GM12878 (cell line): ENCODE results near the gene CAMTA1. TPM values are rescaled to one million over a fixed set of nuclear protein-coding genes. Genes with fewer than 3 reads are reported as not detected.
A peak's percentile ranks its signal among the peaks of the same experiment; 100 is the strongest.

Source experiments
- ATAC-seq: fragments of 200-7000 bp; cut with Tn5 transposase; 3 replicates; pipeline ENCODE4 v1.9.1; 2020; ENCODE audit warnings: mild to moderate bottlenecking, moderate library complexity
- BruUV-seq: library from RNA; stranded (reverse); fragments of 400-500 nt; replicated peaks from 2 replicates; lab custom pipeline; 2021; lab: Mats Ljungman, UMichigan
- CTCF ChIA-PET: fragments of 300-600 bp; sonication (Branson Sonifier 250); formaldehyde crosslinking; extraction: SDS; loops from one replicate; lab custom pipeline; 2021; ENCODE audit warnings: inconsistent platforms; lab: Yijun Ruan, JAX
- POLR2A ChIA-PET: fragments of 350-600 bp; formaldehyde crosslinking; extraction: SDS; loops from one replicate; lab custom pipeline; 2021; ENCODE audit warnings: inconsistent platforms; lab: Charles Lee
- RAD21 ChIA-PET: fragments of 300-600 bp; sonication (Branson Sonifier 250); formaldehyde crosslinking; loops from one replicate; lab custom pipeline; 2023; ENCODE audit warnings: antibody characterized with exemption; ENCODE audit not compliant: unreplicated experiment; lab: Charles Lee
- SMC1A ChIA-PET: fragments of 300-600 bp; sonication (Branson Sonifier 250); formaldehyde crosslinking; loops from one replicate; lab custom pipeline; 2023; ENCODE audit not compliant: unreplicated experiment, uncharacterized antibody; lab: Charles Lee
- DNase-seq: peaks from one replicate; pipeline ENCODE4 v3.0.0-alpha.2; 2011; ENCODE audit warnings: low read depth, low spot score
- FAIRE-seq: peaks from 3 replicates; lab custom pipeline; 2011; peaks lifted over from hg19 to GRCh38; lab: Jason Lieb, UNC
- H2AFZ ChIP-seq: 2 replicates; pipeline ENCODE4 v1.6.0; 2011; ENCODE audit warnings: low read depth, low read length, control low read depth; ENCODE audit not compliant: control insufficient read depth
- H3K27ac ChIP-seq: 2 replicates; pipeline ENCODE4 v1.5.1; 2011; ENCODE audit warnings: control low read depth; ENCODE audit not compliant: control insufficient read depth, insufficient read depth
- H3K27me3 ChIP-seq, 2 experiments: replicated peaks in 1 of 2; 2 replicates each; pipeline versions ENCODE4 v1.6.0 to v1.6.1; 2011; ENCODE audit warnings: low read length in 1 of 2; ENCODE audit not compliant: control insufficient read depth in 2 of 2, insufficient read depth in 2 of 2
- H3K36me3 ChIP-seq, 2 experiments: 2 replicates each; pipeline ENCODE4 v1.5.1; 2011; ENCODE audit warnings: low read length in 1 of 2; ENCODE audit not compliant: control insufficient read depth in 2 of 2, insufficient read depth in 2 of 2
- H3K4me1 ChIP-seq: 2 replicates; pipeline ENCODE4 v1.6.1; 2011; ENCODE audit warnings: mild to moderate bottlenecking, low read length, moderate library complexity, mixed read lengths; ENCODE audit not compliant: control insufficient read depth, insufficient read depth
- H3K4me2 ChIP-seq: 2 replicates; pipeline ENCODE4 v1.6.0; 2011; ENCODE audit warnings: control low read depth; ENCODE audit not compliant: control insufficient read depth, insufficient read depth
- H3K4me3 ChIP-seq: fragments of 200-600 bp; sonication (generic); 2 replicates; pipeline ENCODE4 v1.5.1; 2016
- H3K79me2 ChIP-seq: 2 replicates; pipeline ENCODE4 v1.6.0; 2011; ENCODE audit warnings: low read length; ENCODE audit not compliant: control insufficient read depth, insufficient read depth
- H3K9ac ChIP-seq: 2 replicates; pipeline ENCODE4 v1.8.0; 2011; ENCODE audit warnings: low read length, control low read depth, mixed read lengths; ENCODE audit not compliant: control insufficient read depth, insufficient read depth
- H3K9me3 ChIP-seq: replicated peaks from 3 replicates; pipeline ENCODE4 v1.5.1; 2011; ENCODE audit warnings: mild to moderate bottlenecking, low read length; ENCODE audit not compliant: control insufficient read depth, insufficient read depth
- H4K20me1 ChIP-seq: 2 replicates; pipeline ENCODE4 v1.6.0; 2011; ENCODE audit not compliant: control insufficient read depth, insufficient read depth
- ATF7 ChIP-seq: fragments of 450-650 bp; IDR thresholded peaks from 2 replicates; pipeline ENCODE4 v1.6.1; 2016; ENCODE audit warnings: low read depth, mild to moderate bottlenecking
- CREM ChIP-seq: IDR thresholded peaks from 2 replicates; pipeline ENCODE4 v1.6.1; 2014; ENCODE audit warnings: antibody characterized with exemption, low read depth
- KDM1A ChIP-seq: fragments of 200-600 bp; sonication (generic); IDR thresholded peaks from 2 replicates; pipeline ENCODE4 v1.6.1; 2016; ENCODE audit warnings: borderline replicate concordance
- POLR2AphosphoS2 ChIP-seq: IDR thresholded peaks from 2 replicates; pipeline ENCODE4 v1.6.1; 2011; ENCODE audit warnings: low read depth, mild to moderate bottlenecking, low read length, improper control_type of control experiment, moderate library complexity
- RUNX3 ChIP-seq: IDR thresholded peaks from 2 replicates; pipeline ENCODE4 v1.6.1; 2012; ENCODE audit warnings: low read length, inconsistent platforms
- WGBS: methylation state at CpG from one replicate; pipeline ENCODE4 v1.1.6; 2016; ENCODE audit warnings: low lambda C conversion rate; ENCODE audit not compliant: insufficient replicate concordance, insufficient coverage; ENCODE audit errors: missing lambda C conversion rate; 5-methylcytosine and 5-hydroxymethylcytosine counted together
- in situ Hi-C: fragments of 300-500 bp; cut with MboI; formaldehyde crosslinking; loops from 9 replicates; pipeline ENCODE4 v1.14.3; 2018; ENCODE audit warnings: mixed read lengths
- intact Hi-C: fragments of 100-400 bp; cut with micrococcal nuclease; formaldehyde crosslinking; loops from one replicate; pipeline ENCODE4 v1.14.2; 2022; ENCODE audit not compliant: unreplicated experiment
- polyA plus RNA-seq, 11 experiments: library from polyadenylated mRNA; depleted of rRNA in 4 of 11; unstranded in 6 of 11; stranded (reverse) in 5 of 11; fragments of >200 nt; fragmentation: Nextera tagmentation in 4 of 11; fragmentation: Illumina TruSeq in 1 of 11; extraction: Ambion mirVana in 4 of 11; extraction: Trizol in 1 of 11; gene quantifications; 1 replicate in 1 of 11; 2 replicates in 10 of 11; pipeline versions ENCODE4 v1.2.1 to v1.2.3, GENCODE V29; 2011 to 2016; ENCODE audit warnings: inconsistent platforms in 2 of 11, missing spikeins in 2 of 11, low read depth in 1 of 11
- total RNA-seq, 4 experiments: library from RNA; depleted of rRNA in 3 of 4; stranded (reverse); fragments of >200 nt in 3 of 4; fragmentation: Illumina TruSeq in 1 of 4; extraction: Trizol in 1 of 4; gene quantifications; 2 replicates each; pipeline versions ENCODE4 v1.2.1 to v1.2.3, GENCODE V29; 2013 to 2021
- TF ChIP-seq, protein P1 (sequence below), 3 experiments: IDR thresholded peaks in 2 of 3; conservative IDR thresholded peaks in 1 of 3; 2 replicates each; pipeline ENCODE4 v1.5.1; 2011; ENCODE audit warnings: low read depth in 3 of 3, low read length in 3 of 3, mild to moderate bottlenecking in 3 of 3, control low read depth in 2 of 3, moderate library complexity in 2 of 3, inconsistent platforms in 1 of 3, mixed read lengths in 1 of 3; ENCODE audit not compliant: control insufficient read depth in 2 of 3, insufficient read depth in 1 of 3; ENCODE audit errors: extremely low read depth in 1 of 3
- TF ChIP-seq, protein P2 (sequence below): fragments of 450-650 bp; IDR thresholded peaks from 2 replicates; pipeline ENCODE4 v1.6.1; 2017; ENCODE audit warnings: mild to moderate bottlenecking, low read depth, inconsistent platforms; ENCODE audit not compliant: poor library complexity, severe bottlenecking

The CAMTA1 gene
- total and polyA plus RNA-seq, 10 of the 15 experiments (the other 5 are each of a cell fraction or from before 2014, with no cell fraction given), result 37.7 to 148 (median 76.4) TPM

DNA sequence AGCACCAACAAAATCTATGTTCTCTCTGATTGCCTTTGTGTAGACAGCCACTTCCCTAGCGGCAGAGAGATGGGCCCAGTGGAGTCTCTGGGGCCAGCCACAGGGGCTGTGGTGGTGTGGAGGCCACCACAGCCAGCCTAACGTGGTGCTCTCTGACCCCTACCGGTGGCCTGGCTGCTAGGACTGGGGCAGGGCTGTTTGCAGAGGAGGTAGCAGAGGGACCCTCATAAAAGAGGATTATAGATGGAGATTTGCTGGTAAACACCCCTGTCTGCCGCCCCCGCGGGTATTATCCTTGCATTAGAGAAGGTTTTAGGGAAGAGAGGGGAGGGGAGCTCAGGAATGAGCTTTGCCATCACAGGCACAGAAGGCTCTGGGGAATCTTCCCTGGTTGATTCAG, 675.6 kb downstream of the CAMTA1 start:
- DNase-seq, result no peak
- H3K27me3 ChIP-seq, result peaks cover 0 to 3% of the 10 kb centered on the region in 2 experiments; a peak in 3 of 4 replicates
- BruUV-seq, result no TSS peak
- H3K9me3 ChIP-seq, result no peaks in the 10 kb centered on the region
- FAIRE-seq, result no peak
- ChIA-PET CTCF (no interaction called here), POLR2A (no interaction called here), SMC1A (no interaction called here), RAD21 (interaction anchor here (0.7 kb wide), 1 partner anchor 35 kb away, joined by 3 read pairs; no protein-coding TSS in a partner anchor)
- H3K27ac ChIP-seq, result no peak overlapping the region
- 2% methylated on average over 6 of the region's 6 CpGs for WGBS
- in situ Hi-C loops, result no loop called here
- H4K20me1 ChIP-seq, result no peaks in the 10 kb centered on the region
- H3K9ac ChIP-seq, result no peak overlapping the region
- H3K4me2 ChIP-seq, result no peak overlapping the region
- ATAC-seq, result peak; percentile 59
- no peak for TF ChIP-seq RUNX3
- TF ChIP-seq, protein P1, sequence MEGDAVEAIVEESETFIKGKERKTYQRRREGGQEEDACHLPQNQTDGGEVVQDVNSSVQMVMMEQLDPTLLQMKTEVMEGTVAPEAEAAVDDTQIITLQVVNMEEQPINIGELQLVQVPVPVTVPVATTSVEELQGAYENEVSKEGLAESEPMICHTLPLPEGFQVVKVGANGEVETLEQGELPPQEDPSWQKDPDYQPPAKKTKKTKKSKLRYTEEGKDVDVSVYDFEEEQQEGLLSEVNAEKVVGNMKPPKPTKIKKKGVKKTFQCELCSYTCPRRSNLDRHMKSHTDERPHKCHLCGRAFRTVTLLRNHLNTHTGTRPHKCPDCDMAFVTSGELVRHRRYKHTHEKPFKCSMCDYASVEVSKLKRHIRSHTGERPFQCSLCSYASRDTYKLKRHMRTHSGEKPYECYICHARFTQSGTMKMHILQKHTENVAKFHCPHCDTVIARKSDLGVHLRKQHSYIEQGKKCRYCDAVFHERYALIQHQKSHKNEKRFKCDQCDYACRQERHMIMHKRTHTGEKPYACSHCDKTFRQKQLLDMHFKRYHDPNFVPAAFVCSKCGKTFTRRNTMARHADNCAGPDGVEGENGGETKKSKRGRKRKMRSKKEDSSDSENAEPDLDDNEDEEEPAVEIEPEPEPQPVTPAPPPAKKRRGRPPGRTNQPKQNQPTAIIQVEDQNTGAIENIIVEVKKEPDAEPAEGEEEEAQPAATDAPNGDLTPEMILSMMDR (IDR thresholded peaks at IDR 0.05 in 2 of 3, conservative IDR thresholded peaks at IDR 0.05 in 1 of 3; ENCODE audit: control insufficient read depth in 2 of 3, extremely low read depth in 1 of 3, insufficient read depth in 1 of 3, low read depth in 3 of 3, low read length in 3 of 3), result 0 out of 6 replicates have a peak, but pooled peaks have one; percentile 7 to 19 (median 9)
- TF ChIP-seq, all 136 proteins: peak for 1
- no peaks in the 10 kb centered on the region for H3K4me1 ChIP-seq
- H3K36me3 ChIP-seq, result no peaks in the 10 kb centered on the region
- intact Hi-C loops, result no loop called here
- no peak overlapping the region for H3K4me3 ChIP-seq
- no peak overlapping the region for H2AFZ ChIP-seq
- no peaks in the 10 kb centered on the region for H3K79me2 ChIP-seq

DNA sequence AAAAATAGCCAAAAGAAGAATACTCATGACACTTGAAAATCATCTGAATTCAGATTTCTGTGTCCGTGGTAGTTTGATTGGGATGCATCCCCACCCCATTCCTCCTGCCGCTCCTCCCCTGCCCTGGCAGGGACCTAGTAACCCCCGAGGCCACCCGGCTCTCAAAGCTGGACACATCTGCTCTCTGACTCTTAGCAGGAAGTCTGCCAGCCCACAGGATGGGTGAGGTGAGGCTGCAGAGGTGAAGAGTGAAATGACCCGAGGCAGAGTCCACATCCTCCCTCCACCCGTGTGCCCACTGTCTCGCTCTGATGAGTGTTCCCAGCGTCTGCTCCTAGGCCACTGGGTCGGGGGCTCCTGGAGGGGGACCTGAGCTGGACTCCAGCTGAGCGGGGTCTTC, 677.4 kb downstream of the CAMTA1 start:
- no peak for FAIRE-seq
- CTCF ChIA-PET, result no interaction called here

More for the DNA sequence above, 677.4 kb downstream of the CAMTA1 start:
- H3K4me1 ChIP-seq, result no peaks in the 10 kb centered on the region
- WGBS, result 12% methylated on average over 10 of the region's 10 CpGs
- POLR2A ChIA-PET, result no interaction called here
- no peaks in the 10 kb centered on the region for H4K20me1 ChIP-seq
- H3K36me3 ChIP-seq, result no peaks in the 10 kb centered on the region
- no peak for TF ChIP-seq KDM1A
- no peak for TF ChIP-seq POLR2AphosphoS2
- TF ChIP-seq, protein P2, sequence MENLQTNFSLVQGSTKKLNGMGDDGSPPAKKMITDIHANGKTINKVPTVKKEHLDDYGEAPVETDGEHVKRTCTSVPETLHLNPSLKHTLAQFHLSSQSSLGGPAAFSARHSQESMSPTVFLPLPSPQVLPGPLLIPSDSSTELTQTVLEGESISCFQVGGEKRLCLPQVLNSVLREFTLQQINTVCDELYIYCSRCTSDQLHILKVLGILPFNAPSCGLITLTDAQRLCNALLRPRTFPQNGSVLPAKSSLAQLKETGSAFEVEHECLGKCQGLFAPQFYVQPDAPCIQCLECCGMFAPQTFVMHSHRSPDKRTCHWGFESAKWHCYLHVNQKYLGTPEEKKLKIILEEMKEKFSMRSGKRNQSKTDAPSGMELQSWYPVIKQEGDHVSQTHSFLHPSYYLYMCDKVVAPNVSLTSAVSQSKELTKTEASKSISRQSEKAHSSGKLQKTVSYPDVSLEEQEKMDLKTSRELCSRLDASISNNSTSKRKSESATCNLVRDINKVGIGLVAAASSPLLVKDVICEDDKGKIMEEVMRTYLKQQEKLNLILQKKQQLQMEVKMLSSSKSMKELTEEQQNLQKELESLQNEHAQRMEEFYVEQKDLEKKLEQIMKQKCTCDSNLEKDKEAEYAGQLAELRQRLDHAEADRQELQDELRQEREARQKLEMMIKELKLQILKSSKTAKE, result no peak
- no peak for TF ChIP-seq ATF7
- no peak for TF ChIP-seq CREM
- TF ChIP-seq, all 136 proteins: peak for 0
- intact Hi-C loops, result no loop called here
- Histone ChIP-seq H3K4me3 (no peak overlapping the region), H3K9me3 (no peaks in the 10 kb centered on the region), H3K27ac (no peak overlapping the region), H3K4me2 (no peak overlapping the region), H3K79me2 (no peaks in the 10 kb centered on the region), H3K27me3 (peaks cover 0 to 3% of the 10 kb centered on the region in 2 experiments; a peak in 3 of 4 replicates), H2AFZ (no peak overlapping the region), H3K9ac (no peak overlapping the region)
- ATAC-seq (no peak), DNase-seq (no peak)
- in situ Hi-C loops, result no loop called here
- no TSS peak for BruUV-seq
- RAD21 ChIA-PET, result no interaction called here
- SMC1A ChIA-PET, result no interaction called here
